Tibial nerve (tissue), 4 donors: ENCODE data around the gene CCDC85C.

Experiments used
- CTCF ChIP-seq, 5 experiments: fragments of 200-600 bp in 3 of 5; fragments of 450-650 bp in 2 of 5; sonication (generic) in 3 of 5; IDR thresholded peaks; one replicate each; pipeline ENCODE4 v1.5.1; 2016 to 2019; ENCODE audit warnings: antibody characterized with exemption in 5 of 5, mild to moderate bottlenecking in 3 of 5, moderate library complexity in 2 of 5
- EP300 ChIP-seq, 2 donors: sonication (generic); formaldehyde crosslinking; IDR thresholded peaks; one replicate each; pipeline ENCODE4 v1.6.1; 2017; ENCODE audit warnings: antibody characterized with exemption in 2 of 2, mild to moderate bottlenecking in 1 of 2
- POLR2A ChIP-seq, 2 donors: fragments of 450-650 bp; IDR thresholded peaks; one replicate each; pipeline ENCODE4 v1.6.1; 2017; ENCODE audit warnings: antibody characterized with exemption in 2 of 2, mild to moderate bottlenecking in 2 of 2, moderate library complexity in 2 of 2

- TF ChIP-seq POLR2A (IDR thresholded peaks at IDR 0.05) (no peak), CTCF (IDR thresholded peaks at IDR 0.05) (no peak), EP300 (IDR thresholded peaks at IDR 0.05) (no peak)
Measured at GRCh38 chr14:99468836-99469592, 135.0 kb downstream of the CCDC85C start.
